ENCODE data around the gene DROSHA. TPM values are rescaled to one million over a fixed set of nuclear protein-coding genes. Genes with fewer than 3 reads are reported as not detected.
A peak's percentile ranks its signal among the peaks of the same experiment; 100 is the strongest.

Gene DROSHA
- total RNA-seq, 3 donors from 2014 or later: 31.5 to 52.5 (median 50.8) TPM

GRCh38 chr5:31531543-31531887 is 378 bp downstream of the DROSHA start:
- Histone ChIP-seq H3K4me3 (peak overlapping the region; percentile 66 to 91 (median 77)), H3K36me3 (peaks cover 7% of the 10 kb centered on the region), H3K27me3 (no peaks in the 10 kb centered on the region), H3K9me3 (no peaks in the 10 kb centered on the region), H3K4me1 (peaks cover 0 to 31% of the 10 kb centered on the region in 2 donors), H3K27ac (peak overlapping the region; percentile 68 to 74)
- intact Hi-C loops (cut with DNase I; ENCODE audit: low total_unique reads): no loop called here
- TF ChIP-seq POLR2A (IDR thresholded peaks at IDR 0.05) (no peak), CTCF (IDR thresholded peaks at IDR 0.05) (no peak), POLR2AphosphoS5 (IDR thresholded peaks at IDR 0.05) (no peak)
- no peak for DNase-seq (ENCODE audit: low spot score in 2 of 2)

DNA sequence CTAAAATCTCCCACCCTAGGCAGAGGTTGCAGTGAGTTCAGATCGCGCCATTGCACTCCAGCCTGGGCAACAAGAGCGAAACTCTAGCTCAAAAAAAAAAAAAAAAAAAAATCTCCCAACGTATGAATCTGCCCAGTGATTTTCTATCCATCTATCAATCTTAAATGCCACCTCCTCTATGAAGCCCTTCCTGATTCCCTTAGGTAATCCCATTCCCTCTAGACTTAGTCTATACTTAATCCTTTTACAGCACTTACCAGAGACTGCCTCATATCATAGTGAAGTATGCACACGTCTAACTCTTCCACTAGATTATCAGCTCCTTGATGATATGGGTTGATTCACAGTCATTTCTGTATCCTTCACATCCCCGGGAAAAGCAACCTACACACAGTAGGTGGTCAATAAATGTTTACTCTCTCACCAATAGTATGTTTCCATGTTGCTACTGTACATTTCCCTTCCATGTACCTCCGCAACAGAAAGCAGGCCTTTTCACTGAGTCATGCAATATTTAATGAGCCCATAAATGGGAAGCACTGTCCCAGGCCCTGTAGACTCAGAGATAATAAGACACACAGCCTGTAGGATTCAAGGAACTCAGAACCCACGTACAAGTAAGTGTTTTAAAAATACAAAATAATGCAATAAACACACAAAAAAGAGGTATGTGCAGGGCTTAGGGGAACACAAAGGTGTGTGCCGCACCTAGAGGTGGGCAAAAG is 1.2 kb downstream of the DROSHA start:
- DNase-seq (ENCODE audit: low spot score in 2 of 2): no peak
- Histone ChIP-seq H3K36me3 (peaks cover 13% of the 10 kb centered on the region), H3K27me3 (no peaks in the 10 kb centered on the region), H3K27ac (no peak overlapping the region), H3K9me3 (no peaks in the 10 kb centered on the region), H3K4me3 (peak overlapping the region; percentile 66 to 91 (median 77)), H3K4me1 (peaks cover 0 to 31% of the 10 kb centered on the region in 2 donors)
- TF ChIP-seq POLR2AphosphoS5 (IDR thresholded peaks at IDR 0.05) (no peak), CTCF (IDR thresholded peaks at IDR 0.05) (no peak), POLR2A (IDR thresholded peaks at IDR 0.05) (no peak)
- intact Hi-C loops (cut with DNase I; ENCODE audit: low total_unique reads): no loop called here

GRCh38 chr5:31523041-31523440 is 8.9 kb downstream of the DROSHA start:
- Histone ChIP-seq H3K36me3 (peaks cover 13% of the 10 kb centered on the region), H3K4me3 (no peak overlapping the region), H3K27me3 (no peaks in the 10 kb centered on the region), H3K27ac (no peak overlapping the region), H3K4me1 (no peaks in the 10 kb centered on the region), H3K9me3 (no peaks in the 10 kb centered on the region)
- intact Hi-C loops (cut with DNase I; ENCODE audit: low total_unique reads): no loop called here
- DNase-seq (ENCODE audit: low spot score in 2 of 2): no peak
- no peak for TF ChIP-seq POLR2AphosphoS5 (IDR thresholded peaks at IDR 0.05)
- no peak for TF ChIP-seq CTCF (IDR thresholded peaks at IDR 0.05)
- TF ChIP-seq POLR2A (IDR thresholded peaks at IDR 0.05): no peak

DNA sequence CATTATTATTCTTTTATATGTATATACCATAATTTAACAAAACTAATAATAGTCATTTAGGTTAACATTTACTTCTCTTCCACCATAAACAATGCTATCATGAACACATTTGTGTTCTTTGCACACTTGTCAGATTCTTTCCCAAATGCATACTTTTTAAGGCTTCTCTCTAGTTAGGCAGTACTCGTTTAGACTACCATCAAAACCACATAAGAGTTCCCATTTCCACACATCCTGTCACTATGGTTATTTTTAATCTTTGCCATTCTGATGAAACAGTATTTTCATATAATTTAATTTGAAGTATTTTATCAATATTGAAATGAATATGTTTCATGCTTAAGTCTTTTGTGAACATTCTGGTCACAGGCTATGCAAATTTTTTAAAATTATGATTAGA is 15.1 kb downstream of the DROSHA start:
- TF ChIP-seq CTCF (IDR thresholded peaks at IDR 0.05) (no peak), POLR2AphosphoS5 (IDR thresholded peaks at IDR 0.05) (no peak), POLR2A (IDR thresholded peaks at IDR 0.05) (no peak)
- peaks cover 5% of the 10 kb centered on the region for H3K36me3 ChIP-seq
- intact Hi-C loops (cut with DNase I; ENCODE audit: low total_unique reads): no loop called here

DNA sequence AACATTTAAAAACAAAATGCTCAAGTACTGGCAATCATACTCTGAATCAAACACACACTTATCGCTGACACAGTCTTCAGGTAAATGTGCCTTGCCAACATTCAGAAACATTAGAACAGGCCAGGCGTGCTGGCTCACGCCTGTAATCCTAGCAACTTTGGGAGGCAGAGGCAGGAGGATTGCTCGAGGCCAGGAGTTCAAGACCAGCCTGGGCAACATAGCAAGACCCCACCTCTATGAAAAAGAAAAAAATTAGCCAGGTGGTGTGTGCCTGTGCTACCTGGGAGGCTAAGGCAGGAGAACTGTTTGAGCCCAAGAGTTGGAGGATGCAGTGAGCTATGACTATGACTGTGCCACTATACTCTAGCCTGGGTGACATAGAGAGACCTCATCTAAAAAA is 20.6 kb downstream of the DROSHA start:
- no peak overlapping the region for H3K4me3 ChIP-seq
- no peak for DNase-seq (ENCODE audit: low spot score in 2 of 2)
- no peaks in the 10 kb centered on the region for H3K27me3 ChIP-seq
- no peaks in the 10 kb centered on the region for H3K4me1 ChIP-seq
- no peaks in the 10 kb centered on the region for H3K9me3 ChIP-seq
- H3K27ac ChIP-seq: no peak overlapping the region
- TF ChIP-seq CTCF (IDR thresholded peaks at IDR 0.05) (no peak), POLR2A (IDR thresholded peaks at IDR 0.05) (no peak), POLR2AphosphoS5 (IDR thresholded peaks at IDR 0.05) (no peak)
- intact Hi-C loops (cut with DNase I; ENCODE audit: low total_unique reads): no loop called here
- peaks cover 12% of the 10 kb centered on the region for H3K36me3 ChIP-seq

More for the DNA sequence above, 15.1 kb downstream of the DROSHA start:
- Histone ChIP-seq H3K27me3 (no peaks in the 10 kb centered on the region), H3K9me3 (no peaks in the 10 kb centered on the region), H3K4me1 (no peaks in the 10 kb centered on the region), H3K27ac (no peak overlapping the region), H3K4me3 (no peak overlapping the region)
- DNase-seq (ENCODE audit: low spot score in 2 of 2): no peak

All from breast epithelium (tissue), 4 donors.